Amygdala (tissue), 56 donors: Measurements from ENCODE around the gene CHST1.

Experiments
- DNase-seq, 56 donors: peaks; one replicate each; lab custom pipeline; 2025; lab: John Stamatoyannopoulos, UW

Gene CHST1

DNA sequence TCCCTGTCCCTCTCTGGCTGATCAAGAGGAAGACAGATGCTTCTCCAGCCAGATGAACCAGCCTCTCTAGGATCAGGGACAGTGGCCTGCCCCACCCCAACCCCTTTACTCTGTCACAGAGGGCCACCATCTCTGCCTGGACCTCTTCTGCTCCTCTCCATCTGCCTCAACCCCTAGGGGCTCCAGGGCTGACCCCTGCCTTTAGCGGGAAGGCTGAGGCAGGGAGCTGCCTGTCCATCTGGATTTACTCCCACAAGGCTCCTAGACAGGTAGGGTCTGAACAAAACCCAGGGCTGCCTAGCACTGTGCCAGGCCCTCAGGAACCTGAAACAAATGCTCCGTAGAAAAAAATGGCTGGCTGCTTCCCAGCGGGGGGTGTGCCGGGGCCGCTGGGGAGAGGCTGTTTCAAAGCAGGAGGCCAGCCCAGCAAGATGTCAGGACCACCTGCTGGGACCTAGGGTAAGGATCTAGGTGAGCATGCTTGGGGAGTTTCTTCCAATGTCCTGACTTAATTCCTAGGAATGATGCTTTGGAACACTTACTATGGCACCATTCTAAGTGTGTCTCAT is 3.2 kb downstream of the CHST1 start:
- DNase-seq, result no peak

DNA sequence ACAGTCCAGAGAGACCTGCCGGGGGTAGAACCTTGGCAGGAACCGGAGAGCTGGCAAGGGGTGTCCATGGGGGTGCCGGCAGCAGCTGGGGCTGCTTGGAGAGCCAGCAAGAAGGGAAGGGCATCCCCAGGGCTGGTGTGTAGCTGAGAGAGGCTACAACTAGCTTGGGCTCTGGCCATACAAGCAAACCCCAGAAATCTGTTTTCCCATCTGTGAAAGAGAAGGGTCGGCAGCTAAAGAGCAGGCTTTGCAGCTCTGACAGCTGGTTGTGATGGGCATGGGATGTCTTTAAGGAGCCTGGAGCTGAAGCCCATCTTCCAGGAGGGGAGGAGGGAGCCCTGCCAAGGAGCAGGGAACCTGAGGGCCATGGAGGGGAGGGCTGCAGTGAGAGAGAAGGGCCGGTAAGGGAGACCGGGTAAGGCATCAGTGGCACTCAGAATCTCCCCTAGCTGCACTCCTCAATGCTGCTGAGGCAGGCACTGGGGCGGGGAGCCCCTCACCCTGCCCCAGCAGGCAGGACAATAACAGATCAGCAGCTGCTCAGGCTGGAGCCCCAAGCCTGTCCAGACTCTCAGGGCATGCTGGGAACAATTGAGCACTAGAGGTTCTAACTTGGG is 3.9 kb downstream of the CHST1 start:
- no peak for DNase-seq

DNA sequence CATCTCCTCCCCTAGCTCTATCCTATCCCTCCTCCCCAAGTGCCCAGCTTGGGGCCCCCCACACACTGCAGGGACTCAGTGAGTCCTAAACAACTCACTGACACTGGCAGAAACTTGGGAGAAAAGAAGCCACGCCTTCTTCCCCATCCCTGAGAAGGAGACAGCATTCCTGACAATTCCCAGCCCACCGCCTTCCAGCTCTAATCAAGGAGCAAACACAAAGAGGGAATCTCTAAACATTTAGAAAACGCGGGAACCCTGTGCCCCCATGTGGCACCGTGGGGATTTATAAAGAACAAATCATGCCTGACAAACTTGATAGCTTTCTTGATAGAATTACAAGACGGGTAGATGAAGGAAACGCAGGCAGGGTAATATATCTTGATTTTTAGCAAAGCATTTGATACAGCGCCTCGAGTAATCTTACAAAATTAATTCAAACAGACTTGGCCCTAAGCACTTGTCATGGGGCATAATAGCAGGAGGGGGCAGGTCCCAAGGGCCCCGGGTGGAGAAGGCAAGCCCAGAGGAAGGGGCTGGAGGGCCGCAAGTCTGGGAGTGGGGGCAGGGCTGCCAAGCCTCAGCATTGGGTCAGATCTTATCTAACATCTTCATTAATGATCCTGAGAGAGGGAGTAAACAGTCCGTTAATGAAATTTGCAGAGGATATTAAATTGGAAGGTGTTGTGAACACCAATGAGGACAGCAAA is 4.5 kb downstream of the CHST1 start:
- DNase-seq, result no peak

DNA sequence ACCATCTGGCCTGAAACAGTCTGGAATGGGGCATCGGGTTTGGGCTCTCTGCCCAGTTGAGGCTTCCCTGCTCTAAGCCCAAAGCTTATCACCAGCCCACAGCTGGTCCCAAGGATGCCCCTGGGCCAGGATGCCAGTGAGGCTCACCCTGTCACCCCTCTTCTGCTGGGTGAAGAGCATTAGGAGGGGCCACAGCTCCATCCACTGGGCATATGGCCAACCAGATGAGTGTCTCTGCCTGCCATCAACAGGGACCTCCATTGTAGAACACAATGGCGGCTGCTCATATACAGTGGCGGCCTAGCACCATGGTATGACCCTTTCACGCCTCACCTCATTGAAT is 5.6 kb downstream of the CHST1 start:
- peak in 4 of 56 donors; percentile 16 to 60 (median 22) for DNase-seq

DNA sequence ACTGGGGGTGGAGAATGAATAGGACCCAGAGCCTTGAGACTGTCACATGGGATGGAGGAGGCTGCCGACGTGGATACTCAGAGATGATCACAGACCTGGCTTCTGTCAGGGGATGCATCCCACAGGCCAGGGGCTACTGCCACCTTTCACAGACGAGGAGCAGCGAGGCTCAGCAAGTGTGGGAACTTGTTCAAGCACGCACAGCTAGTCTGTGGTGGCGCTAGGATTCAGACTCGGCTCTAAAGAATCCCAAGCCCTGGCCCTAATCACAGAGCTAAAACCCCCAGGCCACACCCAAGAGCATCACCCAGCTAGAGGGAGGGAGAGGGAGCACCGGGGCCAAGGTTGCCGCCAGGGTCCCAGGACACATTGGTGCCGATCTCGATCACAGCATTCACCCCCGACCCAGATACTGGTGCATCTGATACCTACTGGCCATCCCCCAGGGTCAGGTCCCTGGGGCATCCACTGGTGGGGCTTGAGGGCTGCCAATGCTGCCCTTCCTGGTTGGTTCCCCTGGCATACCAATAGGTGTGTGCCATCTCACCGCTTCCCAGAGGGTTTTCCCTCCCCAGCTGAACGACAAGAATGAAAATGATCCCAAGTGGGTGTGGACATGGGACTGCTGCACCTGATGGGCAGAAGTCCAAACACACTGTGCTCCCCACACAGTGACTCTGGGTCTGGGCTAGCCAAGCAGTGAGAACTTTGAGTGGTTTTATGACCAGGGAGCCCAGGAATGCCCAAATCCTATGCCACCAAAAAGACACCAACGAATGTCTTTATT is 6.2 kb downstream of the CHST1 start:
- DNase-seq, result no peak

DNA sequence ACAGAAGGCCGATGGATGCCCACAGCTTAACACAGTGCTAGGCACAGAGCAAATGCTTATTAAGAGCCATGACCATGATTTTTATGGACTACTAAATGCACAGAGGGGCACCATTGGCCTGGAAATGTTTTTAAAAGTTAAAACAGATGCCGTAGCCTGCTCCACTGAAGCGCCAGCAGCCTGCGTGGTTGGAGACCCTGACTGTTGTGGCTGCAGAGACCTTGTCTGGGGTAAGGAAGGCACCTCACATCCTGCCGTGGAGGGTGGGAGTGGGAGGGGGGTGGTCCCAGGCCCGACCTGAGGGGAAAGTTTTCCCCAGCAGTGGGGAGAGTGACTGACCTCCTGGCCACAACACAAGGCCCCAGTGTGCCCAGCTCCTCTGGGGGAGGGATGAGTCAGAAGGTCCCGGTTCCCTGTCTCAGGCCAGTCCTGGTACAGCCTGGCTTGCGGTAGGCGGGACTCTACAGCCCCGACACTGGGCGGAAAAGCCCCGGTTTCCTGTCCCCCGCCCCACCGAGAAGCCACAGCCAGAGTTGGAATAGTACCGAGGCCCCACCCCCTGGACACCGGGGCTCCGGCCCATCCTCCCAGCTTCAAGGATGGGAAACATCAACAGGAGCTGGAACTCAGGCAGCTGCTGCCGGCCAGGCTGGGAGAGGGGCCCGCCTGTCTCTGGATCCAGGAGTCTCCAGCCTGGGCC is 7.0 kb downstream of the CHST1 start:
- peak in 43 of 56 donors; percentile 23 to 87 (median 53) for DNase-seq

DNA sequence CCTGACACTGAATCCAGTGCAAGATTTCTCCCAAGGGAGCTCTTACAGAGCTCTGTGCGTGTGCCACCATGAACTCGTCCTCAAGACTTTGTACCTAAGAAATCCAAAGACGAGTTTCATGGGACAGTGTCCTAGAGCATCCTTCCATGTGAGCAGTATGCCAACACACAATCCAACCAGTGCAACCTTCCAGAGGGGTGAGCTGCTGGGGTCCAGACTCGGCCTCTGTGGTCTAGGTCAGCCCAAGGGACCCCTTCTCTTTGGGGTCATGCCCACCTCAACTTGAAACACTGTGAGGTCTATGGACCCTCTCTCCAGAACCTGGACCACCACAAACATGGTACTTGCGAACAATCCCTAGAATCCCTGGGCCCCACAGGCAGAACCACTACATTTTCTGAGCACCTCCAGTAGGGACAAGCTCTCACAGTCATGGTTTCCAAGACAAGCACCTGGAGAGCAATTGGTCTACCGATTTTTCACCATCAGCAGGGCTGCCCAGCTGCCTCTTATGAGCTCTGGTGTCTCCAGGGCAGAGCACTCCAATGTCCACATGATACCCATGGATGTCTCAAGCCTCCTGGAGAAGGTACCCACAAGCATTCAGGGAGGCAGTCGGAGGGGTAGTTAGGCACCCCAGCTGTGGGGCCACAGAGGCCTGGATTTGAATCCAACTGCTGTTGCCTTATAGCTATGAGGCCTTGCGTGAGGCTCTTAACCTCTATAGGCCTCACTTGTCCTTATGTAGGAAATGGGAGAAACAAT is 7.7 kb downstream of the CHST1 start:
- no peak for DNase-seq

DNA sequence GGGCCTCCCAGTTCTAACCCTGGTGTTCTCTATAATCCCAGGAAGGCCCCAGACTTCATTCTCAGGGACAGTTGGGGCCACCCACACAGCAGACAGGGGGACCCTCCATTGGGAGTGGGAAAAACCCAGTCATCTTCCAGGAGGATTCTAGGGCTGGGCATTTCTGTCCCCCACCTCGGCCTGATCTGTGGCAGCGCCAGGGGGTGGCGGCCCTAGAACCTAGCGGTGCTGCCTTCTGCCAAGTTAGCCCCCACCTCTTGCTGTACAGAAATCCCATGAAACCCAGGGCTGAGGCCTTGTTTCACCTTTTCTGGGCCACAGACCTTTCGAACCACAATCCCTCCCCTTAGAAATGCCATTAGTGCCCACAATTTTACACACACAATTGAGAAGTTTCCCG is 9.6 kb downstream of the CHST1 start:
- DNase-seq, result no peak

DNA sequence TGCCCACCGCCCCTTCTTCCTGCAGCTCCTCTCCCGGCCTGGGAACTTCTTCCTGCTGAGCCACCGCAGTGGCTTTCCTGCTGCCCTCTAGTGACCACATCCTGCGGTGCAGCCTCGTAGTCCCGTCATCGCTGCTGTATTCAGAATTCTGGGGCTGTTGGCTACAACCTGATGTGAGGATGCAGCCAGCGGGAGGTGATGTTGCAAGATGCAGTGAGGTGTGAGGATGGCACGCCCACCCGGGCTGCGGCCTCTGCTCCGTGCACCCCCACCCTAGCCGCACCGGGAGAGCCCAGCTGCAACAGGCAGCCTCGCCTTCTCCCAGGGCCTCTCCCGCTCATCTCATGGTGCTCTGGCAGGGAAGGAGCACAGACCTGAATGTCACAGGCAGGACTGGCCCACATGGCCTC is 10.1 kb downstream of the CHST1 start:
- peak in 46 of 56 donors; percentile 30 to 86 (median 64) for DNase-seq

DNA sequence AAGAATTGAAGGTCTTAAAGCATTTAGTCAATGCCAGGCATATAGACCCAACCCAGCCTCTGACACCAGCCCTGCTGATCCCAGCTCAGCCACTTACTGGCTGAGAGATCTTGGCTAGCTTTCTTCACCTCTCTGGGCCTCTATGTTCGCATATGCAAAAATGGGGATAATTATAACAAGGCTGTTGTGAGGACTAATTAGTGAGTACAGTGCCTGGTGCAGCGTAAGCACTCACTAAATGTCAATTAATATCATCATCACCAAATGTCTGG is 10.5 kb downstream of the CHST1 start:
- DNase-seq, result no peak

DNA sequence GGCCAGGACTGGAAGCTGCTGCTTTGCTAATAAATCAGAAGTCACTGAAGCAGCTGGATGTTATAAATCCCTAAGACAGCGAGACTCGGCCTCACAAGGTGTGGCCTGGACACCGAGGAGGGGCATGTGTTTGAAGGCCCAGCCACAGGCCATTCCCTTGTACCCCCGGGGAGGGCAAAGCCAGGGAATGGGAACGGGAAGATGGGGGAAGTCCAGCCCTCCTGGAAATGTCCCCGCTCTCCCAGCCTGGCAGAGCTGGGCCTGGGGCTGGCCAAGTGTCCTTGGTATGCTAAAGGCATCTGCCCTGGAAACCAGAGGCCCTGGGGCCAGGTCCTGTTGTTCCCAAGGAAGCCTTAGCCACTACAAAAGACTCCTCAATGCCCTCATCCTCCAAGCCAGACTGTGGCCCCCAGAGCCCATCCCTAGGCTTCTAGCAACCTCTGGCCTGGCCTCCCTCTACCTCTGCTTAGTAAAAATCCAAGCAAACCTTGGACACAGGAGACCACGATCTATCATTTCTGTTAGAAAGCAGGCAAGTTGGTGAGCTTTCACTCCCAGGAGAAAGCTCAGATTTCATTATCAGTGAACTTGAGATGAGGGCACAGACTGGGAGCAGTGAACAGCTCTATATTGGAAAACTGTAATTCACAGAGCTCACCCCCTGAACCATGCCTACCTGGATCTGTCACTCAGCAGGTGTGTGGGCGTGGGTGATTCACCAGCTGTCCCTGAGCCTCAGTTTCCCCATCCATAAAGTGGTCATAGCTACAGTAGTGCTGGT is 11.0 kb downstream of the CHST1 start:
- DNase-seq, result peak in 31 of 56 donors; percentile 26 to 81 (median 56)

DNA sequence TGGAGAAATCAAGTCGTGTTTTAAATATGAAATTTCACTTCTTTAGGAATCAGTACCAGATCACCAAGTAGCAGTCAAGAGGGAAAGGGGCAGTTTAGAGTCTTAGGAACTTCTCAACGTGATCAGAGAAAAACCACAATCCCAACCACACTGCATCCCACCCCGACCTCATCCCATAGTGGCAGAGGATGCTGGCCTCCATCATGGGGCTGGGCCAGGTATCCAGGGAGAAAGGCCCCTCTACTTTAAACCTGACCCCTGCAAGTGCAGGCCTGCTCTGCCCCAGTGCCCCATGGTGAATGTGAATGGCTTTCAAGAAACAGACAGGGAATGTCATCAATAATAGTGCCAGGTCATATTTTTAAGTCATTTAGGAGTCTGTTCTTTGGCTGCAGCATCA is 12.1 kb downstream of the CHST1 start:
- no peak for DNase-seq

DNA sequence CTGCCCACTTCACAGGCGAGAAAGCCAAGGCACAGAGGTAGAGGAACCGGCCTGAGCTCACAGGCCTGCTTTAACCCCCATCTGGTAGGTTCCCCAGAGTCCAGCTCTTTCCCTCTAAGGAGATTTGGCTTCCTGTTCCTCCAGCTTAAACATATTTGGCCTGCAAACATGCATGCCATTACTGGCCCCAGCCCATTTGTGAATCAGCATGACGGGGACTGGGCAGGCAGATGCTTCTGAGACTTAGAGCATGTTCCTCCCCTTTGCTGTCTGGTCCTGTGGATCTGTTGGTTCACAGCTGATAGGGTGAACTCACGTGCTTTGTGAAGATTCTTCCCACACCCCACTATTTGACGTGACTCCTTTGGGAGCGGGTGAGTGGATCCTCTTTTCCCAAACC is 12.6 kb downstream of the CHST1 start:
- DNase-seq, result no peak

DNA sequence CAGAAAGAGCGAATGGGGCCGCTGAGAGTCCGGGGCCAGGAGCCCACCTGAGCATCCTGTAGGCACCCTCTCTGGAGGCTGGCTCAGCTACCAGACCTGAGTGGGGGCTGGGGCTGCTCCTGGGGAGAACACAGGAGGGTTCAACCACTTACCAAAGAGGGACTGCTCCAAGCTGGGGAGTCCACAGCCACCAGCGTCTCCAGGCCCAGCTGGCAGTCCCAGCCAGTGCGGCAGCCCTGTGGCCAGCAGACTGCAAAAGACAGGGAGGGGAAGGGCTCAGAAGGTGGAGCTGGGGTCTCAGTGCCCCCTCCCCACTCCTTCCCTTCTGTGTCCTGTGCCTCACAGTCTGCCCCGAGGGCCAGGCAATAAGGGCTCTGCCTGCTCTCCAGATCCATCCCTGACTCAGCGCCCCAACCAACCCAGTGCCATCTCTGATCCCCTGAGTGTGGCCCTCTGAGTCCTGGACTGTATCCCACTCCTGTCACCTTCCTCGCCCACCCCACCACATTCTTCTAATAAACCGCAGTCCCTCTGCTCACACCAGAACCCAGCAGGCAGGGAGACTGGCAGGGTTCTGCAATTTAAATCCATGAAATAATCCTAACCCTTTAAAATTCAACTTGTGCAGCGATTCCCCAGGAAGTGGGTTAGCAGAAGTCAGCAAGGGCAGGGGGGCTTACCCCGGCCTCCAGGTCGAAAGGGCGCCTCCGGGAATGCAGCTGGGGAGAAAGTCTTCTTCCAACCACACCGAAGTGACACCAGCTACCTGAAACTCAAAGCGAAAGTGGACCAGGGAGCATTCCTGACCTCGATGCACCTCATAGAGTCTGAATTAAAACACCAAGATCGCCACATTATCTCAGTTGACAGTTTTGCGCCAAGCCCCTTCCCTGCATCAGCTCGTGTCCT is 13.3 kb downstream of the CHST1 start:
- no peak for DNase-seq

DNA sequence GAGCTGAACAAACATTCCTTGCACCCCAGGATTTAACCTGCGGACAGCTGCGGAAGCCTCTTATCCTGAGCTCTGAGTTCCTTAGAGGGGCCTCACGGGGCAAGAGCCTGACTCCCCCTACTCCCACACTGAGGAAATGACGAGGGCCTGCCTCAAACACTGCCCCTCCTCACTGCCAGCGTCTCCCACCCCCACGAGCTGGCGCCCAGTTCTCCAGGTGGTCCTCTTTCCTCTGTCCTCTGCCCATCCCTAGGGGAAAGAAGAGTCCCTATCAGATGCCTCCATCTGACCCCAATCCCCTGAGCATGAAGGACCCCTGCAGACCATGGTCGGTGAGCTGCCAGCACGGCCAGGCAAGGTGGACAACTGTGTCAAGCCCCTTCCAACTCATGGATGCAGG is 14.3 kb downstream of the CHST1 start:
- DNase-seq, result no peak

DNA sequence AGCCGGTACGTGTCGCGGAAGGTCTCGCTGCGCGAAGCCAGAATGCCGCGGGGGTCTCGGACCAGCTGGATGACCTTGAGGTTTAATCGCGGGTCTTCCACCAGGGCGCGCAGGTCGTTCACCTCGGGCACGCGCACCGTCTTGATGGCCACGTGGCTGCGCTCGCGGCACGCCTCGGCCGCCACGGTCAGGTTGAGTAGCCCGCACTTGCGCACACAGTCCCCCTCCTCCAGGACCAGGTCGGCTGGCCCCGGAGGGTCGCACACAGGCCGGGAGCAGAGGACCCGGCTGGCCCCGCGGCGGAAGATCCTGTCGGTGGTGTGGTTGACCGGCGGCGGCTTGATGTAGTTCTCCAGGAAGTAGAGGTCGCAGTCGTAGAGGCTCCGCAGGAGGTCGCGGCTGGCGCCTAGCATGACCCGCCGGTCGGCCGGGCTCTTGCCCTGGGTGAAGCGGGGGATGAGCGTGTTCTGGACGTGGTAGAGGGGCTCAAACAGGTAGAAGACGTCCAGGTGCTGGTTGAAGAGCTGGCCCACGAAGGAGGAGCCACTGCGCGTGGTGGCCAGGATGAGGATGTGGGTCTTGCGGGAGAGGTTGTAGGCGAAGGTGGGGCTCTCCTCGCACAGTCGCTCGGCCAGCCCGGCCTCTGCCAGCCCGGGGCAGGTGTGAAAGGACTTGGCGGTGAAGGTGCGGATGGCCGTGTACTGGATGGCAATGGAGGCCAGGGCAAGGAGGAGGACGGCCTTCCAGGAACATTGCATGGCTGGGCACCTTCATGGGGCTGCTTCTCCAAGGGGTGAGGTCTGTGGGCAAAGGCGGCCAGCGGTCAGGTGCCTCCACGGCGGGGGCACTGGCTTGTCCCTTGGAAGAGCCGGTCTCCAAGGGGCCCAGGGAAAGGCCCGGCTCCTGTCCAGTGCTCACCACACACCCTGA is 15.0 kb downstream of the CHST1 start:
- no peak for DNase-seq

DNA sequence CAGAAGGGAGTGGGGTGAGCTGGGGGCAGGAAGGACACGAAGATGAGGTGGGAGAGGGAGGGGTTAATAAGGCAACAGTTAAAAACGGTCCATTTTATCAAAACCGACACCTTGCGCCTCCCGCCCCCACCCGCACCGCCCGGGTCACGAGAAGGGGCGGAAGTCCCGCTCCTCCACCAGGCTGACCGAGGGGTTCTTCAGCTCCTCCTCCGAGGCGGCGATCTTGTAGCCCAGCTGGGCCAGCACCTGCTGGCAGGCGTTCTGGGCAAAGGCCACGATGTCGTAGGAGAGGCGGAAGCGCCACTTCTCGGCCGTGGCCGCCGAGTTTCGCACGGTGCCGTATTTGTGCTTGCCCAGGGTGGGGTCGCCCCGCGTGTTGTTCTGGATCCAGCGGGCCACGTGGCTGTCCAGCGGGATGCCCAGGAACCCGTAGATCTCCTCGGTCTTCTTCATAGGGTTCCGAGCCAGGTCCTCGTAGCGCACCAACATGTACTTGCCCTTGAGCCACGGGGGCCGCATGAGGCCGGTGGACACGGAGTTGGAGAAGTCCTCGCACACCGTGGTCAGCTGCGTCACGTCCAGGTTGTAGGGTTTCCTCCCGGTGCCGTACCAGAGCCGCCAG is 15.8 kb downstream of the CHST1 start:
- no peak for DNase-seq
